HG03039 (cell line): ENCODE measurements around the gene FOXN3.

ENCODE experiments used
- ATAC-seq: cut with Tn5 transposase; IDR thresholded peaks from one replicate; pipeline ENCODE4 v1.9.1; 2021; ENCODE audit warnings: mild to moderate bottlenecking, moderate library complexity; ENCODE audit not compliant: unreplicated experiment

Gene FOXN3

GRCh38 chr14:89237921-89238529 is 179.0 kb downstream of the FOXN3 start:
- ATAC-seq, result no peak

DNA sequence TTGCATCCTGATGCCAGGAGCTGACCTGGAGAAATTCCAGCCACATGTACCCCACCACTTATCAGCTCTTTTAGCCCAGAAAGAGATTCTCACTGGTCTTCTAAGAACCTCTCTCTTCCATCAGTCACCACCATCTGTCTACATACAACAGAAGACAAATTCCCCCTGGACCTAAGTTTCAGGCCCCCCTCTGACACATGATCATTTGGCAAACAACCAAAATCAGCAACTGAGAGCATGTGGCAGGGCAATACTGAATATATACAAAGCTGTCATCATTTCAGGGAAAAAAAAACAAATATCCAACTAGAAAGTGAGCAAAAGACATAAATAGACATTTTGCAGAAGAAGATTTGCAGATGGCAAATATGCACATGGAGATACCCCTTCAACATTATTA is 180.2 kb downstream of the FOXN3 start:
- ATAC-seq, result no peak

GRCh38 chr14:89233184-89233583 is 183.8 kb downstream of the FOXN3 start:
- no peak for ATAC-seq

GRCh38 chr14:89232265-89233070 is 184.6 kb downstream of the FOXN3 start:
- ATAC-seq, result no peak

GRCh38 chr14:89231426-89232113 is 185.5 kb downstream of the FOXN3 start:
- ATAC-seq, result no peak

DNA sequence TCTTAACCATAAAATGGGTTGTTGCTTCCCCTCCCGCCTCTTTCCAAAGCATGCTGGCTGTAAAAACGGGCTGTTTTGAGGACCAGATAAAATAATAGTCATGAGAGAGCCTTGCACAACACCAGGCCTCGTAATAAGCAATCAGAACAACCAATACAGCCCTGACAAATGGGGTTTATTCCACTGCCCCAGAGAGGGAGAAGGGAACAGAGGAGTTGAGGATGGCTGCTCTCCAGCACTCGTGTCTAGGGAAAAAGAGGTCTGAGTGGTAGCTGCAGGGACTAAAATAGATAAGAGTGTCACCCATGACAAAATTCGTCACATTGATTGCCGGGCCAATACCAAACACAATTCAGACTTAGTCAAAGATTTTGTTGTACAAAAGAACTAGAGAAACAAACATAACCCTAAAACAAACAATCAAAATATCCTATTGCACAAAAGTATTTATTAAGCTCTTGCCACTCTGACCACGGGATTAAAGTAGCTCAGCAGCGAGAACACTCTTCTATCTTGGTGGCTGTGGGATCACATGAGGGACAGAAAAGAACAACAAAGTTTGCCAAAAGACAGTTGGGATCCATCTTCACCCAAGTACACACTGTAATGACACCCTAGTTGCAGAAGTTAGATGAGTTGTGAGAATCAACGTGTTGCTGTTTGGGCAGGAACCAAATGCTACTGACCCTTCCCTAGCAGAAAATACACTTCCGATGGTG is 188.0 kb downstream of the FOXN3 start:
- ATAC-seq, result no peak

DNA sequence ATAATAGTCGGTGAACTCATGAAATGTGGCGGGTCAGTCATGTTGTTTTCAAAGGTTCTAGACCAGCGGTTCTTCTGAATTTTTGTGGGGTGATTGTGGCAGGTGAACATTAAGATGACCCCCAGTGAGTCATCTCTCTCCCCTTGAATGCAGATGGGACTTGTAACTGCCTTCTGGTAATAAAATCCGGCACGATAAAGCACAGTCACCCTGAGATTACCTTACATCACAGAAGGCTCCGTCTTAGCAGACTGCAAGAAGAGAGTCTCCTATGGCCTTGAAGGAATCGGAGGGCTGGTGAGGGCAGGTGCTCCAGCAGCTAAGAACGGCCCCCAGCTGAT is 189.6 kb downstream of the FOXN3 start:
- no peak for ATAC-seq

GRCh38 chr14:89226801-89227495 is 190.1 kb downstream of the FOXN3 start:
- no peak for ATAC-seq

GRCh38 chr14:89225607-89226006 is 191.4 kb downstream of the FOXN3 start:
- no peak for ATAC-seq

DNA sequence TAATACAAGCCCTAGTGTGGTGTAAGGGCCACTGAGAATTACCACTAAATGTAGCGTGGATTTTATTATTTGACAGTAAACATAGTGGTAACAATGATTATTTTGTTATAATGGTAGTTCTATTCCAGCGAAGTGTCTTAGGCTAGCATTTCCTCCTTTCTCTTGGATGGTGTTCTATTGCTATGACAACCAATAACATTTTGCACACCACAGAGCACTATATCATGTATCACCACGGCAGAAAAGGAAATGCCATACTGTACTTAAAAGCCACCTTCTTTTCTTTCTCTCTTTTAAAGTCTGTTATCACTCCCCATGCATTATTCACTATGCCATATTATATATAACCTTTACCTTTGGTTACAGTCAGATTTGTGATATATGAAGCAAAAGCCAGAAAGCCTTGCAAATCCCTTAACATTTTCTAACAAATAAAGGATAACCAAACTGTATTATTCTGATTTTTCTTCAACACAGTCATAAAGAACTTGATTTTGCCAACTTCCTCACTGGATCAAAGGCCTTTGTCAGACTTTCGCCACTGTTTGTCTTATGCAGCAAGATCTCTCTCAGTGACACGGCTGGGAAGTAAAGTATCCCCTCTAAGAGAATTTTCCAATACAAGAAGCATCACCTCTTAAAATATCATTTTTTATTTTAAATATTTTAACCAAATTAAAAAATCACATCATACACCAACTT is 195.8 kb downstream of the FOXN3 start:
- no peak for ATAC-seq

DNA sequence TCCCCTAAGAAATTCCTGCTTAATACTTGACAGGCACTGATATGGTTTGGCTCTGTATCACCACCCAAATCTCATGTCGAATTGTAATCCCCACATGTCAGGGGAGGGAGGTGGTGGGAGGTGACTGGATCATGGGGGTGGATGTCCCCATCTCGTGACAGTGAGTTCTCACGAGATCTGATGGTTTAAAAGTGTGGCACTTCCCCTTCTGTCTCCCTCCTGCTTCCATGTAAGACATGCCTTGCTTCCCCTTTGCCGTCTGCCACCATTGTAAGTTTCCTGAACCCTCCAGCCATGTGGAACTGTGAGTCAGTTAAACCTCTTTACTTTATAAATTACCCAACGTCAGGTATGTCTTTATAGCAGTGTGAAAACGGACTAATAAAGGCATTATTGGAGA is 198.0 kb downstream of the FOXN3 start:
- ATAC-seq, result no peak

- ATAC-seq, result no peak
Observed at GRCh38 chr14:89217891-89218290, 199.1 kb downstream of the FOXN3 start.

DNA sequence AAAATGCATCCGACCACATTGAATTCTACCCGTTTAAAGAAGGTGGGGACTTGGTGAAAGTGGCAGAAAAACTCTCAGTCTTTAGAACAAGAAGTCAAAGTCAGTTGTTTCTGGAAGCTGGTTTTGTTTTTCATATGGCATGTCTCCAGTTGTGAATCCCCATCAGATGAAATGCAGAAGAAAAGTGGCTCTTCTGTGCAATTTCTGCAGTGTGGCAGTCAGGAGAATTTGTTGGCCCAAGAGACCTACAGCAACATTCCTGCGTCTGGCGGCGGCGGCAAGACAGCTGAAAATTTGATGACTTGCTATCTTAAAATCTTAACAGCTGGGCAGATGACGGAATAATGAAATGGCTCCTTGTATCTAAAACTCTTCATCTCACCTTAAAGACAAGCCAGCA is 201.5 kb downstream of the FOXN3 start:
- ATAC-seq, result no peak

- no peak for ATAC-seq
Observed at GRCh38 chr14:89215114-89215513, 201.9 kb downstream of the FOXN3 start.

DNA sequence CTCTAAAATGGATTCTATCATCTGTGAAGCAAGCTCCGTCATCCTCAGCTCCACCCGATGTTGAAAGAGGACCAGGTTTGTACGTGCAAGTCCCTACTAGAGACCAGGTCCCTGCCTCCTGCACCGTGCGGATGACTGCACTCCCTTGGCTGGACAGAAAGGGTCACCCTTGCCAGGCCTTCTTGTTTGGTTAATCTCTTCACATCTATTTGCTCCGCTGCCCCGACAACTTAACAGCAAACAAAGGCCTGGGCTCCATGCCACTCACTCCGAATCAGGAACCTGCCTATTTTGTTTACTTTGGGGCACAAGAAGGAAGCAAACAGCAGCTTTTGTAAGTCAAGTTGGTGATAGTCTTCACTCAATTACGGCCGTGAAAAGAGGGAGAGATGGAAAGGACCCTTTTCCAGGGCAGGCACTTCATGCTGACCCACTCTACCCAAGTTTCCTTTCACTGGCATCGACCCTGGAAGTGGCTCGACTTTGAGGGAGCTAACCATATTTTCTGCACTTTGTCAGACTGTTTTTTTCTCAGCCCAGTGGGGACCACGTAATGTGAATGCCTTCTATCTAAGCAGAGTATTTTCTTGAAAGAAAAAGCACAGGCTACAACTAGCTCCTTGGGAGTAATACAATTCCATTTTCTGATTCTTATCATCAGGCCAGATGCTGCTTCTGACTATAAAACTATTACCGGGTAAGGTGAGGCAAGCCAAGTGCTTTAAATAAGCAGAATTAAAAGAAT is 202.6 kb downstream of the FOXN3 start:
- no peak for ATAC-seq

- ATAC-seq, result no peak
Observed at GRCh38 chr14:89212386-89213235, 204.4 kb downstream of the FOXN3 start.

- ATAC-seq, result no peak
Observed at GRCh38 chr14:89209558-89209957, 207.5 kb downstream of the FOXN3 start.

DNA sequence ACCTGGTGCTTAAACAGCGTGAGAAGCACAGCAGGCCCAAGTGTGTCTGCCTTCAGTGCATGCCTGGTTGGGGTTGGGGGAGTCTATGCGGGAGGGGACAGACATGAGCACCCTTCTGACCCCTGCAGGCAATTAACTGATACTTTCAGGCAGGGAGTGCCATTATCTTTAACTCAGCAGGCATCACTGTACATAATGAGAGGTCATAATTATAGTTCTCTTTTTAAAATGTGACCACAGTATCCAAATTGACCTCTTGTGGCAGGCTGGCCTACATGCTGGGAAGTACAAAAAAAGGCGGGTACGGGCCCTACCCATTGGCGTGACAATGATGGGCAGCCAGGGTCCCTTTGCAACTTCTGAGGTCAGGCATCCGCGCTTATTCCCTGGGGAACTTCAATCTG is 209.1 kb downstream of the FOXN3 start:
- no peak for ATAC-seq
